ENCODE measurements around the gene CYS1.

The CYS1 gene

DNA sequence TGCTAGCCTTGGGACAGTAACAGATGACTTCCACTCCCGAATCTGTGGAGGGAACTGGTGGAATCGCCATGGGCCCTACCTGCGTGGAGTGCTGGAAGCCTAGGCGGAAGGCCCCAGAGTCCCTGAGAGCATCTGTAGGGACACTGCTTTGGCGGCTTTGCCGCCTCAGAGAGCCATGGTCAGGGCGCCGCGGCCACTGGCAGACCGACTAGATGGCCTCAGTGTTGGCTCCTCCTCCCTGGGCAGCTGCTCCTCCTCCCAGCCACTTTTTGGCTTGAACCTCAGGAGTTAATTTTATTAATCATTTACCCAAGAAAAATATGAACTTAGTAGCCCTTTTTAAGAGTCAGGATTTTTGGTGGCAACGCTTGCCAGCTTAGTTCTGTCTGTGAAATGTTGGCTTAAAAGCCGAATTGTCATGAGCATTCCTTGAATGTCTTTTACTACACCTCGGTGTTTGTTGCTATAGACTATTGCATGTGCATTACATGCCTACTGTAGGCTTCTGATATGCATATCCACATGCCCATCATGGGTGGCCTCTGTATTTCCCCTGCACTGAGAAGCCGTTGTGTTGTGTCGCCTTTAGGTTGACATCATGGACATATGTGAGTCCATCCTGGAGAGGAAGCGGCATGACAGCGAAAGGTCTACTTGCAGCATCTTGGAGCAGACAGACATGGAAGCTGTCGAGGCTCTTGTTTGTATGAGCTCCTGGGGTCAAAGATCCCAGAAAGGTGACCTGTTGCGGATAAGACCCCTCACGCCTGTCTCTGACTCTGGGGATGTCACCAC is 34.5 kb downstream of the CYS1 start:
- Histone ChIP-seq H3K4me1 (ENCODE audit: insufficient read depth, low read length) (no peaks in the 10 kb centered on the region), H2AFZ (ENCODE audit: low read depth, low read length) (no peak overlapping the region), H3K27ac (ENCODE audit: low read length) (no peak overlapping the region), H3K9me3 (ENCODE audit: insufficient read depth, low read length, severe bottlenecking) (no peaks in the 10 kb centered on the region), H3K36me3 (ENCODE audit: insufficient read depth, low read length) (no peaks in the 10 kb centered on the region), H3K9ac (ENCODE audit: low read depth, low read length) (no peak overlapping the region), H3K4me2 (ENCODE audit: insufficient read depth, low read length) (no peak overlapping the region), H3K4me3 (ENCODE audit: low read depth in 1 of 2, low read length in 2 of 2) (no peak overlapping the region), H3K79me2 (ENCODE audit: insufficient read depth, low read length) (no peaks in the 10 kb centered on the region), H3K27me3 (ENCODE audit: insufficient read depth, low read length, poor library complexity) (no peaks in the 10 kb centered on the region), H4K20me1 (ENCODE audit: insufficient read depth, low read length) (no peaks in the 10 kb centered on the region)
- no peak for TF ChIP-seq EZH2 (IDR thresholded peaks at IDR 0.05; ENCODE audit: borderline replicate concordance, low read depth, low read length, severe bottlenecking)
- TF ChIP-seq, protein P1, sequence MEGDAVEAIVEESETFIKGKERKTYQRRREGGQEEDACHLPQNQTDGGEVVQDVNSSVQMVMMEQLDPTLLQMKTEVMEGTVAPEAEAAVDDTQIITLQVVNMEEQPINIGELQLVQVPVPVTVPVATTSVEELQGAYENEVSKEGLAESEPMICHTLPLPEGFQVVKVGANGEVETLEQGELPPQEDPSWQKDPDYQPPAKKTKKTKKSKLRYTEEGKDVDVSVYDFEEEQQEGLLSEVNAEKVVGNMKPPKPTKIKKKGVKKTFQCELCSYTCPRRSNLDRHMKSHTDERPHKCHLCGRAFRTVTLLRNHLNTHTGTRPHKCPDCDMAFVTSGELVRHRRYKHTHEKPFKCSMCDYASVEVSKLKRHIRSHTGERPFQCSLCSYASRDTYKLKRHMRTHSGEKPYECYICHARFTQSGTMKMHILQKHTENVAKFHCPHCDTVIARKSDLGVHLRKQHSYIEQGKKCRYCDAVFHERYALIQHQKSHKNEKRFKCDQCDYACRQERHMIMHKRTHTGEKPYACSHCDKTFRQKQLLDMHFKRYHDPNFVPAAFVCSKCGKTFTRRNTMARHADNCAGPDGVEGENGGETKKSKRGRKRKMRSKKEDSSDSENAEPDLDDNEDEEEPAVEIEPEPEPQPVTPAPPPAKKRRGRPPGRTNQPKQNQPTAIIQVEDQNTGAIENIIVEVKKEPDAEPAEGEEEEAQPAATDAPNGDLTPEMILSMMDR (IDR thresholded peaks at IDR 0.05; ENCODE audit: borderline replicate concordance, extremely low read depth, low read length, poor library complexity, severe bottlenecking), result no peak
- ATAC-seq (ENCODE audit: insufficient read depth, low read depth) (no peak), DNase-seq (no peak)

DNA sequence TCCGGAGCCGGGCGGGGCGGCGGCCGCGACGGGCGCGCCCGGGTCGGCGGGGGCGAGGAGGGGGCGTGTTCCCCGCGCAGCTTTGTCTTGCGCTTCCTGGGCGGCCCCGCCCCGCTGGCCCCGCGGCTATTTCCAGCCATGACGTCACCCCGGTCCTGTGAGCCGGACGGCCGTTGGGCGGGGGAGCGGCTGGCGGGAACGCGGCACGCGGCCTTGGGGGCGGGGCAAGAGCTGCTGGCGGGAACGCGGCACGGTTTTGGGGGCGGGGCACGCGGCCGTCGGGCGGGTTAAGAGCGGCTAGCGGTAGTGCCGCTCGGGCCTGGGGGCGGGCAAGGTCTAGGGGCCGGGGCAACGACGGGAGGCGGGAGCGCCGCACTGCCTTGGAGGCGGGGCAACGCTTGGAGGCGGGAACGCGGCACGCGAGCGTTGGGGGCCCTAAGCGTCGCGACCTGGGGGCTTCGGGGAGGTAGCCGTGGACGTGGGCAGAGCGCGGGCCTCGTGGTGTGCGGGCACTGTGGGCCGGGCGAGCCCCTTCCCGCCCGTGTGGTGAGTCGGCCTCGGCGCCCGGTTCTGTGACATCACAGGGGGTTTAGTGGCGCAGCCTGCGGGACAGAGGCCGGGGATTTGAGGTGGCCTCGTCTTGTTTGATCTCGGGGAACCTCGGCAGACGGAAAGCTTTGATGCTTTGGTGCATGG is 36.2 kb downstream of the CYS1 start:
- no peaks in the 10 kb centered on the region for H3K36me3 ChIP-seq (ENCODE audit: insufficient read depth, low read length)
- no peaks in the 10 kb centered on the region for H3K4me1 ChIP-seq (ENCODE audit: insufficient read depth, low read length)
- no peaks in the 10 kb centered on the region for H3K79me2 ChIP-seq (ENCODE audit: insufficient read depth, low read length)
- H2AFZ ChIP-seq (ENCODE audit: low read depth, low read length), result no peak overlapping the region
- ATAC-seq (ENCODE audit: insufficient read depth, low read depth), result no peak
- TF ChIP-seq, protein P1 (IDR thresholded peaks at IDR 0.05; ENCODE audit: borderline replicate concordance, extremely low read depth, low read length, poor library complexity, severe bottlenecking), result no peak
- TF ChIP-seq EZH2 (IDR thresholded peaks at IDR 0.05; ENCODE audit: borderline replicate concordance, low read depth, low read length, severe bottlenecking), result no peak
- H3K9ac ChIP-seq (ENCODE audit: low read depth, low read length), result no peak overlapping the region
- H3K27ac ChIP-seq (ENCODE audit: low read length), result no peak overlapping the region
- H3K27me3 ChIP-seq (ENCODE audit: insufficient read depth, low read length, poor library complexity), result no peaks in the 10 kb centered on the region
- no peak for DNase-seq
- no peaks in the 10 kb centered on the region for H4K20me1 ChIP-seq (ENCODE audit: insufficient read depth, low read length)
- no peak overlapping the region for H3K4me3 ChIP-seq (ENCODE audit: low read depth in 1 of 2, low read length in 2 of 2)
- H3K4me2 ChIP-seq (ENCODE audit: insufficient read depth, low read length), result no peak overlapping the region
- no peaks in the 10 kb centered on the region for H3K9me3 ChIP-seq (ENCODE audit: insufficient read depth, low read length, severe bottlenecking)

DNA sequence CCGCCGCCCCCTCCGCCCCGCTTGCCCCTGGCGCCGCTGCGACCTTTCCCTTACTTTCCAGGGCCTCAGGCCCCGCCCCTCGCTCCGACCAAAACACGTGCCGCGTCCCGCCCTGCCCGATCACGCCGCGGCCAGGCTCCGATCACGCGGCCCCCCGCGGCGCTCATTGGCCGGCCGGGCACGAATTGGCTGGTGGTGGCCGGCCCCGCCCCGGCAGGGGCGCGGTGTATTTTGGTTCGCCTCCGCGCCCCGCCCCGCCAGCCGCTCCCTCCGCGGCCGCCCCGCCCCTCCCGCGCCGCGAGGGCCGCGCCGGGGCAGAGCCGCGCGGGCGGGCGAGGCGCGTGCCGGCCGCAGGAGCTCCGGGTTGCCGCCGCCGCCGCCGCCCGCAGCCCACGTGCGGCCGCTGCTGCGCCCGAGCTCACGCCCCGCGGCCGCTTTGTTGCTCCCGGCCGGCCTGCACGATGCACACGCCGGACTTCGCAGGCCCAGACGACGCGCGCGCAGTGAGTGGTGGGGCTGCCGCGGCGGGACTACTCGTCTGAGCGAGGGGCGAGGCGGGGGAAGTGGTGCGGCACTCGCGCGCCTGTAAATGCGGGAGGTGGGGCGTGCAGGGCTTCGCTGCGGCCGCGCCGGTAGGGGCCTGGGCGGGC is 36.8 kb downstream of the CYS1 start, which contains the start of gene KLF11:
TSS of gene KLF11 (plus strand) at position 295 of the 650 bp plus-strand sequence. CDS start at position 462, 167 bp downstream.
- DNase-seq (no peak), ATAC-seq (ENCODE audit: insufficient read depth, low read depth) (no peak)
- H4K20me1 ChIP-seq (ENCODE audit: insufficient read depth, low read length), result no peaks in the 10 kb centered on the region
- no peak within 1 kb of the TSS for H3K4me3 ChIP-seq (ENCODE audit: low read depth in 1 of 2, low read length in 2 of 2)
- no peaks in the 10 kb centered on the region for H3K4me1 ChIP-seq (ENCODE audit: insufficient read depth, low read length)
- H3K9me3 ChIP-seq (ENCODE audit: insufficient read depth, low read length, severe bottlenecking), result no peaks in the 10 kb centered on the region
- no peak within 1 kb of the TSS for H3K27ac ChIP-seq (ENCODE audit: low read length)
- no peaks in the 10 kb centered on the region for H3K36me3 ChIP-seq (ENCODE audit: insufficient read depth, low read length)
- no peak within 1 kb of the TSS for H3K9ac ChIP-seq (ENCODE audit: low read depth, low read length)
- no peak for TF ChIP-seq EZH2 (IDR thresholded peaks at IDR 0.05; ENCODE audit: borderline replicate concordance, low read depth, low read length, severe bottlenecking)
- TF ChIP-seq, protein P1 (IDR thresholded peaks at IDR 0.05; ENCODE audit: borderline replicate concordance, extremely low read depth, low read length, poor library complexity, severe bottlenecking), result no peak
- no peaks in the 10 kb centered on the region for H3K27me3 ChIP-seq (ENCODE audit: insufficient read depth, low read length, poor library complexity)
- H3K79me2 ChIP-seq (ENCODE audit: insufficient read depth, low read length), result no peaks in the 10 kb centered on the region
- no peak within 1 kb of the TSS for H2AFZ ChIP-seq (ENCODE audit: low read depth, low read length)
- H3K4me2 ChIP-seq (ENCODE audit: insufficient read depth, low read length), result no peak within 1 kb of the TSS

All from DND-41 (cell line).